Neural progenitor cell (in vitro differentiated cells): ENCODE results near the gene TRIM42. TPM values are rescaled to one million over a fixed set of nuclear protein-coding genes. Genes with fewer than 3 reads are reported as not detected.

Experiments used
- DNase-seq: peaks from one replicate; pipeline ENCODE4 v3.0.0-alpha.2; 2016; ENCODE audit warnings: low spot score
- H2AFZ ChIP-seq: fragments of 200-600 bp; sonication (generic); replicated peaks from 2 replicates; pipeline ENCODE4 v1.6.1; 2016; ENCODE audit warnings: antibody characterized with exemption
- H3F3A ChIP-seq: fragments of 200-600 bp; sonication (generic); 2 replicates; pipeline ENCODE4 v1.6.1; 2016; ENCODE audit warnings: antibody characterized with exemption, low read depth
- H3K27ac ChIP-seq: fragments of 200-600 bp; sonication (generic); 2 replicates; pipeline ENCODE4 v1.5.1; 2016; ENCODE audit warnings: mild to moderate bottlenecking
- H3K27me3 ChIP-seq: fragments of 200-600 bp; sonication (generic); 2 replicates; pipeline ENCODE4 v1.6.1; 2016; ENCODE audit warnings: mild to moderate bottlenecking, moderate library complexity
- H3K36me3 ChIP-seq: fragments of 200-600 bp; sonication (generic); 2 replicates; pipeline ENCODE4 v1.5.1; 2016
- H3K4me1 ChIP-seq: fragments of 200-600 bp; sonication (generic); 2 replicates; pipeline ENCODE4 v1.6.1; 2016; ENCODE audit warnings: mixed run types
- H3K4me2 ChIP-seq: fragments of 200-600 bp; sonication (generic); 2 replicates; pipeline ENCODE4 v1.6.1; 2016
- H3K4me3 ChIP-seq: fragments of 200-600 bp; sonication (generic); 2 replicates; pipeline ENCODE4 v1.5.1; 2016
- H3K79me2 ChIP-seq: fragments of 200-600 bp; sonication (generic); 2 replicates; pipeline ENCODE4 v1.6.1; 2016; ENCODE audit warnings: low read depth
- H3K9ac ChIP-seq: fragments of 200-600 bp; sonication (generic); 2 replicates; pipeline ENCODE4 v1.6.1; 2016
- H3K9me3 ChIP-seq: fragments of 200-600 bp; sonication (generic); 2 replicates; pipeline ENCODE4 v1.5.1; 2016; ENCODE audit warnings: low read depth
- H4K20me1 ChIP-seq: fragments of 200-600 bp; sonication (generic); 2 replicates; pipeline ENCODE4 v1.6.1; 2016; ENCODE audit warnings: low read depth
- H3K27ac Mint-ChIP-seq: 3 replicates; pipeline ENCODE4 v1.8.0; 2021; ENCODE audit warnings: mixed read lengths
- H3K27me3 Mint-ChIP-seq: 2 replicates; pipeline ENCODE4 v1.8.0; 2022; ENCODE audit warnings: low read depth, mild to moderate bottlenecking, inconsistent platforms, moderate library complexity, mixed read lengths; ENCODE audit not compliant: insufficient read depth
- H3K36me3 Mint-ChIP-seq: 3 replicates; pipeline ENCODE4 v1.8.0; 2021; ENCODE audit warnings: mixed read lengths
- H3K4me1 Mint-ChIP-seq: 3 replicates; pipeline ENCODE4 v1.8.0; 2021; ENCODE audit warnings: mixed read lengths
- H3K4me3 Mint-ChIP-seq: 3 replicates; pipeline ENCODE4 v1.8.0; 2021; ENCODE audit warnings: mild to moderate bottlenecking, moderate library complexity, mixed read lengths
- H3K9me3 Mint-ChIP-seq: 3 replicates; pipeline ENCODE4 v1.8.0; 2020; ENCODE audit warnings: mixed read lengths
- EZH2 ChIP-seq: fragments of 200-600 bp; sonication (generic); IDR thresholded peaks from 2 replicates; pipeline ENCODE4 v1.6.1; 2017; ENCODE audit warnings: antibody characterized with exemption, mild to moderate bottlenecking, moderate library complexity
- EZH2phosphoT487 ChIP-seq: fragments of 200-600 bp; sonication (generic); IDR thresholded peaks from 2 replicates; pipeline ENCODE4 v1.6.1; 2017; ENCODE audit warnings: antibody characterized with exemption
- total RNA-seq: library from RNA; depleted of rRNA; stranded (reverse); fragments of >200 nt; gene quantifications from 2 replicates; pipeline ENCODE4 v1.2.3, GENCODE V29; 2015; ENCODE audit warnings: low replicate concordance
- TF ChIP-seq, protein P1 (sequence below): fragments of 200-600 bp; sonication (generic); IDR thresholded peaks from 2 replicates; pipeline ENCODE4 v1.5.1; 2017; ENCODE audit warnings: antibody characterized with exemption, mild to moderate bottlenecking

Gene TRIM42
- total RNA-seq, 1 donor from 2014 or later: not detected

DNA sequence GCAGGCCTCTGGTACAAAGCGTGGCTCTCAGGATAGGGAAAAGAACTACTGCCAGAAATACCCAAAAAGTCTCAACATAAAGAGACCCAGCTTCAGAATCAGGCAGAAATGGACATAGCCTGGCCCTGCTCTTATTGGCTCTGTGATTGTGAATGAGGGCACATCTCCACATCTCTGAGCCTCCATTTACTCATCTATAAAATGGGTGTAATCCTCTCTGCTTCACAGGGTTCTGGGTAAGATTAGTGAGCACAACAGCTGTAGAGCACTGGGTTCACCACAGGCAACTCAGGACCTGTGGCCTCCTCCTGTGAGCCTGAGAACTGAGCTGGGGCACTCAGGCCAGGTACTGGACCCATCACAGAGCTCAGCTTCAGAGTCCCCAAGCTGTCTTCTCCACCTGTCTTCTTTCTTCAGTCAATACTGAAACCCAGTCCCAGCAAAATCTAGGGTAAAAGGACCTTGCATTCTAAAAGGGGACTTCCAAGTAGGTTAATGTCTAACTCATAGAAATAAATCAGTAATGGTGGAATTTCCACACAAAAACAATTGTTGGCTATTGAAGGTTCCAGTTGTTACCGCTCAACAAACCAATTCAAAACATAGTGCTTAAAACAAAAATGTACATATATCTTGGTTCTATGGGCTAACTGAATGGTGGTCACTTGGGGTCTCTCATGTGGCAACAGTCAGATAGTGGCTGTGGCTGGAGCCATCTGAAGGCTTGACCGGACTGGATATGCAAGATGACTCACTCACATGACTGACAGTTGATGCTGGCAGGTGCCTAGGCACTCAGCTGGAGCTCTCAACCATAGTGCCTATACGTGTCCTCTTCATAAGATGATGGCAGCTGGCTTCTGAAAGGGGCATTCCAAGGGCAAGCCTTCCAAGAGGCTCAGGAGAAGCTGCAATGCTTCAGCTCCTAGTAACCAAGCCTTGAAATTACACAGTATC lies 47.3 kb downstream of the TRIM42 start:
- Histone ChIP-seq H3K4me3 (no peak overlapping the region), H3K4me2 (no peak overlapping the region), H3K36me3 (no peaks in the 10 kb centered on the region), H3K4me1 (no peaks in the 10 kb centered on the region), H3K27ac (no peak overlapping the region), H2AFZ (no peak overlapping the region), H3K27me3 (no peaks in the 10 kb centered on the region), H3K79me2 (no peaks in the 10 kb centered on the region), H3F3A (no peaks in the 10 kb centered on the region), H3K9ac (no peak overlapping the region), H4K20me1 (no peaks in the 10 kb centered on the region), H3K9me3 (no peaks in the 10 kb centered on the region)
- no peak for DNase-seq
- Mint-ChIP-seq H3K36me3 (no peaks in the 10 kb centered on the region), H3K27me3 (peaks cover 2% of the 10 kb centered on the region), H3K4me1 (peaks cover 5% of the 10 kb centered on the region), H3K27ac (no peak overlapping the region), H3K9me3 (no peaks in the 10 kb centered on the region), H3K4me3 (no peak overlapping the region)
- TF ChIP-seq EZH2phosphoT487: no peak
- TF ChIP-seq, protein P1, sequence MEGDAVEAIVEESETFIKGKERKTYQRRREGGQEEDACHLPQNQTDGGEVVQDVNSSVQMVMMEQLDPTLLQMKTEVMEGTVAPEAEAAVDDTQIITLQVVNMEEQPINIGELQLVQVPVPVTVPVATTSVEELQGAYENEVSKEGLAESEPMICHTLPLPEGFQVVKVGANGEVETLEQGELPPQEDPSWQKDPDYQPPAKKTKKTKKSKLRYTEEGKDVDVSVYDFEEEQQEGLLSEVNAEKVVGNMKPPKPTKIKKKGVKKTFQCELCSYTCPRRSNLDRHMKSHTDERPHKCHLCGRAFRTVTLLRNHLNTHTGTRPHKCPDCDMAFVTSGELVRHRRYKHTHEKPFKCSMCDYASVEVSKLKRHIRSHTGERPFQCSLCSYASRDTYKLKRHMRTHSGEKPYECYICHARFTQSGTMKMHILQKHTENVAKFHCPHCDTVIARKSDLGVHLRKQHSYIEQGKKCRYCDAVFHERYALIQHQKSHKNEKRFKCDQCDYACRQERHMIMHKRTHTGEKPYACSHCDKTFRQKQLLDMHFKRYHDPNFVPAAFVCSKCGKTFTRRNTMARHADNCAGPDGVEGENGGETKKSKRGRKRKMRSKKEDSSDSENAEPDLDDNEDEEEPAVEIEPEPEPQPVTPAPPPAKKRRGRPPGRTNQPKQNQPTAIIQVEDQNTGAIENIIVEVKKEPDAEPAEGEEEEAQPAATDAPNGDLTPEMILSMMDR: no peak

DNA sequence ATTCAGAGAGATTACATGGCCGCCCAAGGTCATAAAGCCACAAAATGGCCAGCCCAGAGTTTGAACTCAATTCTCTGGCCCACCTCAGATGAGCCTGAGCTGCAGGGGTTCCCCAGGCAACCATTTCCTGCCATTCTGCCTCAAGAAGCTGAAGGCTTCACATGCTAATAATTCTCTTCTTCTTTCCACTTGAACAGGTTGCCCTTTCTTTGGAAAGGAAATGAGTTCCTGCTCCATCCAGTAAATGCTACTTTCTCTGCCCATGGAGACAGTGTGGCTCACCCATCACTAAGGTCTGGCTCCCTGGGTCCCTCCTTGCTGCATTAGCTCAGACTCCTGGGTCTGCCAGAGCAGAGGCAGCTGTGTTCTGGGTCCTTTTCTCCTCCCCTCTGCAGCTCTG lies 48.2 kb downstream of the TRIM42 start:
- Mint-ChIP-seq H3K9me3 (no peaks in the 10 kb centered on the region), H3K27ac (no peak overlapping the region), H3K36me3 (no peaks in the 10 kb centered on the region), H3K27me3 (peaks cover 2% of the 10 kb centered on the region), H3K4me1 (peaks cover 5% of the 10 kb centered on the region), H3K4me3 (no peak overlapping the region)
- Histone ChIP-seq H3F3A (no peaks in the 10 kb centered on the region), H3K4me2 (no peak overlapping the region), H3K4me3 (no peak overlapping the region), H3K9ac (no peak overlapping the region), H3K9me3 (no peaks in the 10 kb centered on the region), H3K27ac (no peak overlapping the region), H2AFZ (no peak overlapping the region), H4K20me1 (no peaks in the 10 kb centered on the region), H3K4me1 (no peaks in the 10 kb centered on the region), H3K36me3 (no peaks in the 10 kb centered on the region), H3K27me3 (no peaks in the 10 kb centered on the region), H3K79me2 (no peaks in the 10 kb centered on the region)
- DNase-seq: no peak
- TF ChIP-seq, protein P1: no peak
- no peak for TF ChIP-seq EZH2
- TF ChIP-seq EZH2phosphoT487: no peak

DNA sequence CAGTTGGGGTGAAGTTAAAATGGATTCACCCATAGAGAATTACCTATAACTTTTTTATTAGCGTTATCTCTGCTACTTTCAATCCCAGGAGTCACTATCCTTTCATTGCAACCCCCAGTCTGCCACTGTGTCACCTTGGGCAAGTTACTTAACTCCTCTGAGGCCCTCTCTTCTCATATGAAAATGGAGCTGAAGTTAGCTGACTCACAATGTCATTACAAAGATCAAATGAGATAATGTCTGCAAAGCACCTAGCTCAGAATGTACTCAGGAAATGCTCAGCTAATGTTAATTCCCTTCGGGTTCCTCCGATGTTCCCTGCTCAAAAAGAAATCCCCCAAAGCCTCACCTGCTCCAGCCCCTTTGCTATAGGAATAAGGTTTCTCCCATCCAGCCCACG lies 50.0 kb downstream of the TRIM42 start:
- peak overlapping the region; percentile 12 for H3K27ac Mint-ChIP-seq

More for the DNA sequence above, 50.0 kb downstream of the TRIM42 start:
- no peaks in the 10 kb centered on the region for H3K36me3 Mint-ChIP-seq
- Histone ChIP-seq H3K36me3 (no peaks in the 10 kb centered on the region), H4K20me1 (no peaks in the 10 kb centered on the region), H3K4me3 (no peak overlapping the region), H3K27ac (no peak overlapping the region), H3K4me2 (no peak overlapping the region), H2AFZ (no peak overlapping the region), H3K4me1 (no peaks in the 10 kb centered on the region), H3F3A (no peaks in the 10 kb centered on the region), H3K9ac (no peak overlapping the region), H3K27me3 (no peaks in the 10 kb centered on the region), H3K79me2 (no peaks in the 10 kb centered on the region), H3K9me3 (no peaks in the 10 kb centered on the region)
- peaks cover 5% of the 10 kb centered on the region for H3K4me1 Mint-ChIP-seq
- no peaks in the 10 kb centered on the region for H3K9me3 Mint-ChIP-seq
- H3K4me3 Mint-ChIP-seq: no peak overlapping the region
- H3K27me3 Mint-ChIP-seq: peaks cover 2% of the 10 kb centered on the region
- DNase-seq: no peak
- TF ChIP-seq, protein P1: no peak
- TF ChIP-seq EZH2: no peak
- TF ChIP-seq EZH2phosphoT487: no peak
